ENCODE results near the gene PCNX2. TPM values are rescaled to one million over a fixed set of nuclear protein-coding genes. Genes with fewer than 3 reads are reported as not detected.

The PCNX2 gene
- total and polyA plus RNA-seq, 2 of the 13 experiments (the other 11 are each of a cell fraction or from before 2014, with no cell fraction given) = 0.11 to 0.42 TPM

GRCh38 chr1:233334092-233334491, 38.6 kb upstream of the PCNX2 start:
- ChIA-PET POLR2A (no interaction called here), CTCF (ENCODE audit: low intra/inter-chr PET ratio, low total read pairs) (no interaction called here)
- no peak for DNase-seq (ENCODE audit: low spot score)
- no peaks in the 10 kb centered on the region for H3K9me3 ChIP-seq (ENCODE audit: low read length)
- ATAC-seq = no peak
- no peak overlapping the region for H3K4me3 ChIP-seq (replicated peaks in 1 of 3; ENCODE audit: insufficient read depth in 1 of 3, low read depth in 2 of 3, low read length in 3 of 3)
- no peak for FAIRE-seq
- TF ChIP-seq KLF9 (CRISPR knock-in tag; IDR thresholded peaks at IDR 0.05; ENCODE audit: low read depth) (no peak), E2F1 (CRISPR knock-in tag; IDR thresholded peaks at IDR 0.05) (no peak), CCDC6 (CRISPR knock-in tag; IDR thresholded peaks at IDR 0.05) (no peak), HIVEP1 (CRISPR knock-in tag; IDR thresholded peaks at IDR 0.05) (no peak), ZNF33B (CRISPR knock-in tag; IDR thresholded peaks at IDR 0.05) (no peak), ZNF800 (CRISPR knock-in tag; IDR thresholded peaks at IDR 0.05) (no peak)
- H3K9ac ChIP-seq (ENCODE audit: insufficient read depth, low read depth, low read length) = no peak overlapping the region
- H4K20me1 ChIP-seq (ENCODE audit: insufficient read depth, low read length) = no peaks in the 10 kb centered on the region
- 16% methylated on average over 7 of the region's 7 CpGs for WGBS (ENCODE audit: low lambda C conversion rate)
- no peaks in the 10 kb centered on the region for H3K79me2 ChIP-seq (ENCODE audit: insufficient read depth, low read length)
- in situ Hi-C loops (cut with HindIII; ENCODE audit: extremely low pct_ligation_motif_present, low pct_unique_long_range_greater_than_20kb) = no loop called here
- no peaks in the 10 kb centered on the region for H3K4me1 ChIP-seq (ENCODE audit: insufficient read depth, low read length)
- no peaks in the 10 kb centered on the region for H3K36me3 ChIP-seq (replicated peaks in 1 of 2; ENCODE audit: control insufficient read depth in 1 of 2, insufficient read depth in 2 of 2, low read length in 2 of 2)
- intact Hi-C loops (cut with micrococcal nuclease; ENCODE audit: unreplicated experiment) = no loop called here
- no peak overlapping the region for H2AFZ ChIP-seq (ENCODE audit: low read length)
- no TSS peak for BruUV-seq (replicated peaks)
- no peak overlapping the region for H3K27ac ChIP-seq (ENCODE audit: extremely low read length, insufficient read depth, low read length)
- H3K27me3 ChIP-seq (ENCODE audit: control insufficient read depth in 1 of 2, insufficient read depth in 2 of 2, low read length in 2 of 2) = no peaks in the 10 kb centered on the region
- no peak overlapping the region for H3K4me2 ChIP-seq (ENCODE audit: low read depth, low read length)

GRCh38 chr1:233333086-233333485, 37.6 kb upstream of the PCNX2 start:
- no peak overlapping the region for H2AFZ ChIP-seq (ENCODE audit: low read length)
- POLR2A ChIA-PET = no interaction called here
- H3K36me3 ChIP-seq (replicated peaks in 1 of 2; ENCODE audit: control insufficient read depth in 1 of 2, insufficient read depth in 2 of 2, low read length in 2 of 2) = no peaks in the 10 kb centered on the region
- no peak for DNase-seq (ENCODE audit: low spot score)
- no peak for FAIRE-seq
- no peaks in the 10 kb centered on the region for H3K27me3 ChIP-seq (ENCODE audit: control insufficient read depth in 1 of 2, insufficient read depth in 2 of 2, low read length in 2 of 2)
- no peak for ATAC-seq
- H3K9me3 ChIP-seq (ENCODE audit: low read length) = no peaks in the 10 kb centered on the region
- in situ Hi-C loops (cut with HindIII; ENCODE audit: extremely low pct_ligation_motif_present, low pct_unique_long_range_greater_than_20kb) = no loop called here
- no peak overlapping the region for H3K9ac ChIP-seq (ENCODE audit: insufficient read depth, low read depth, low read length)
- H3K79me2 ChIP-seq (ENCODE audit: insufficient read depth, low read length) = no peaks in the 10 kb centered on the region
- no peaks in the 10 kb centered on the region for H3K4me1 ChIP-seq (ENCODE audit: insufficient read depth, low read length)
- H4K20me1 ChIP-seq (ENCODE audit: insufficient read depth, low read length) = no peaks in the 10 kb centered on the region
- intact Hi-C loops (cut with micrococcal nuclease; ENCODE audit: unreplicated experiment) = no loop called here
- no peak overlapping the region for H3K4me3 ChIP-seq (replicated peaks in 1 of 3; ENCODE audit: insufficient read depth in 1 of 3, low read depth in 2 of 3, low read length in 3 of 3)
- no TSS peak for BruUV-seq (replicated peaks)
- CTCF ChIA-PET (ENCODE audit: low intra/inter-chr PET ratio, low total read pairs) = no interaction called here
- 50% methylated on average over 1 of the region's 1 CpG for WGBS (ENCODE audit: low lambda C conversion rate)
- H3K4me2 ChIP-seq (ENCODE audit: low read depth, low read length) = no peak overlapping the region
- H3K27ac ChIP-seq (ENCODE audit: extremely low read length, insufficient read depth, low read length) = no peak overlapping the region
- TF ChIP-seq ZNF589 (CRISPR knock-in tag; conservative IDR thresholded peaks at IDR 0.05) (no peak), ZFAT (CRISPR knock-in tag; conservative IDR thresholded peaks at IDR 0.05) (no peak), FOXP4 (CRISPR knock-in tag; IDR thresholded peaks at IDR 0.05) (no peak), ETS1 (CRISPR knock-in tag; IDR thresholded peaks at IDR 0.05) (no peak), ZMAT5 (CRISPR knock-in tag; IDR thresholded peaks at IDR 0.05; ENCODE audit: borderline replicate concordance, low read depth) (no peak), ZNF781 (CRISPR knock-in tag; IDR thresholded peaks at IDR 0.05; ENCODE audit: borderline replicate concordance, not compliant biosample characterization) (no peak), RFX3 (CRISPR knock-in tag; IDR thresholded peaks at IDR 0.05) (no peak)
